NT2/D1 (cell line): ENCODE data around the gene DNAJC18.
"Not testable (repeated sequence)": the region's sequence is repeated elsewhere in the genome, so short reads cannot be mapped to it uniquely, and the experiment has no call there.

ENCODE experiments used
- DNase-seq: peaks from one replicate; pipeline ENCODE4 v3.0.0-alpha.2; 2011; ENCODE audit warnings: low read depth, low spot score
- H3K27me3 ChIP-seq: 2 replicates; pipeline ENCODE4 v1.6.0; 2011; ENCODE audit warnings: mild to moderate bottlenecking; ENCODE audit not compliant: insufficient read length, insufficient read depth
- H3K36me3 ChIP-seq: 2 replicates; pipeline ENCODE4 v1.6.1; 2011; ENCODE audit warnings: mild to moderate bottlenecking, low read length, mixed read lengths; ENCODE audit not compliant: insufficient read depth, insufficient read length
- H3K4me1 ChIP-seq: 2 replicates; pipeline ENCODE4 v1.5.1; 2011; ENCODE audit not compliant: insufficient read depth, insufficient read length
- H3K4me3 ChIP-seq: 2 replicates; pipeline ENCODE4 v1.5.1; 2011; ENCODE audit warnings: low read depth; ENCODE audit not compliant: insufficient read length
- H3K9ac ChIP-seq: 2 replicates; pipeline ENCODE4 v1.6.0; 2011; ENCODE audit warnings: low read depth; ENCODE audit not compliant: insufficient read length
- H3K9me3 ChIP-seq: 2 replicates; pipeline ENCODE4 v1.5.1; 2011; ENCODE audit warnings: mild to moderate bottlenecking, low read length; ENCODE audit not compliant: insufficient read depth
- SUZ12 ChIP-seq: IDR thresholded peaks from 2 replicates; pipeline ENCODE4 v1.6.1; 2011; ENCODE audit not compliant: insufficient read length, insufficient read depth; ENCODE audit errors: extremely low read depth
- YY1 ChIP-seq: IDR thresholded peaks from 2 replicates; pipeline ENCODE4 v1.6.1; 2011; ENCODE audit not compliant: insufficient read length, insufficient read depth
- ZNF274 ChIP-seq: IDR thresholded peaks from 2 replicates; pipeline ENCODE4 v1.6.1; 2011; ENCODE audit warnings: mild to moderate bottlenecking, low read depth, low read length

The DNAJC18 gene

GRCh38 chr5:139391570-139392323, 47.6 kb downstream of the DNAJC18 start:
- Histone ChIP-seq H3K4me1 (peaks cover 14% of the 10 kb centered on the region), H3K9ac (no peak overlapping the region)
- TF ChIP-seq YY1 (no peak), SUZ12 (no peak), ZNF274 (no peak)

GRCh38 chr5:139390639-139391569, 48.4 kb downstream of the DNAJC18 start:
- no peak overlapping the region for H3K4me3 ChIP-seq
- H3K4me1 ChIP-seq, result peaks cover 11% of the 10 kb centered on the region
- peaks cover 16% of the 10 kb centered on the region for H3K27me3 ChIP-seq
- no peak for DNase-seq
- TF ChIP-seq SUZ12 (no peak), YY1 (no peak), ZNF274 (no peak)
- no peak overlapping the region for H3K9ac ChIP-seq
- peaks cover 5% of the 10 kb centered on the region for H3K36me3 ChIP-seq
- H3K9me3 ChIP-seq, result peaks cover 10% of the 10 kb centered on the region; the same call in 1 of the 2 replicates

More at GRCh38 chr5:139391570-139392323, 47.6 kb downstream of the DNAJC18 start:
- H3K36me3 ChIP-seq, result peaks cover 5% of the 10 kb centered on the region
- peaks cover 16% of the 10 kb centered on the region for H3K27me3 ChIP-seq
- no peak overlapping the region for H3K4me3 ChIP-seq
- DNase-seq, result no peak
- H3K9me3 ChIP-seq, result peaks cover 10% of the 10 kb centered on the region; the same call in 1 of the 2 replicates

- H3K4me3 ChIP-seq, result no peak within 1 kb of the TSS
- peaks cover 4% of the 10 kb centered on the region for H3K4me1 ChIP-seq
- peaks cover 16% of the 10 kb centered on the region for H3K27me3 ChIP-seq
- H3K9me3 ChIP-seq, result peaks cover 10% of the 10 kb centered on the region; the same call in 1 of the 2 replicates
- peaks cover 5% of the 10 kb centered on the region for H3K36me3 ChIP-seq
- H3K9ac ChIP-seq, result no peak within 1 kb of the TSS
- TF ChIP-seq SUZ12 (no peak), ZNF274 (no peak), YY1 (no peak)
- DNase-seq, result no peak
Measured at GRCh38 chr5:139389701-139390638, 49.4 kb downstream of the DNAJC18 start, which contains the start of gene MZB1. Gene MZB1 (minus strand): TSS chr5:139389913. CDS start chr5:139389856, 57 bp downstream.

GRCh38 chr5:139388198-139388821, 51.0 kb downstream of the DNAJC18 start:
- no peak for DNase-seq
- peaks cover 5% of the 10 kb centered on the region for H3K36me3 ChIP-seq
- peaks cover 10% of the 10 kb centered on the region; the same call in 1 of the 2 replicates for H3K9me3 ChIP-seq
- H3K4me1 ChIP-seq, result peaks cover 3% of the 10 kb centered on the region
- peaks cover 4% of the 10 kb centered on the region for H3K27me3 ChIP-seq
- no peak overlapping the region for H3K9ac ChIP-seq
- TF ChIP-seq ZNF274 (no peak), YY1 (no peak), SUZ12 (no peak)
- H3K4me3 ChIP-seq, result no peak overlapping the region

- Histone ChIP-seq H3K9ac (no peak overlapping the region), H3K27me3 (no peaks in the 10 kb centered on the region), H3K36me3 (peaks cover 5% of the 10 kb centered on the region), H3K4me3 (no peak overlapping the region), H3K9me3 (peaks cover 5% of the 10 kb centered on the region; the same call in 1 of the 2 replicates), H3K4me1 (peaks cover 3% of the 10 kb centered on the region)
- no peak for TF ChIP-seq YY1
- no peak for TF ChIP-seq SUZ12
- no peak for TF ChIP-seq ZNF274
- DNase-seq, result no peak
Measured at GRCh38 chr5:139387611-139388197, 51.6 kb downstream of the DNAJC18 start.

- not testable (repeated sequence) for H3K4me1 ChIP-seq, H3K27me3 ChIP-seq, H3K36me3 ChIP-seq, H3K4me3 ChIP-seq, H3K9ac ChIP-seq, H3K9me3 ChIP-seq, DNase-seq
Measured at GRCh38 chr5:139386956-139387355, 52.4 kb downstream of the DNAJC18 start.
